AG04449 (cell line): ENCODE data around the gene MAST2.

Experiments
- CTCF ChIA-PET: fragments of 350-600 bp; formaldehyde crosslinking; extraction: SDS; loops from one replicate; lab custom pipeline; 2021; ENCODE audit warnings: antibody characterized with exemption; lab: Yijun Ruan, JAX
- POLR2A ChIA-PET: fragments of 400-600, 350-600 bp; formaldehyde crosslinking; extraction: SDS; loops from one replicate; lab custom pipeline; 2020; ENCODE audit warnings: antibody characterized with exemption, inconsistent platforms; lab: Yijun Ruan, JAX
- DNase-seq: peaks from one replicate; pipeline ENCODE4 v3.0.0-alpha.2; 2010; ENCODE audit warnings: low read depth, low spot score
- H3K4me3 ChIP-seq: 2 replicates; pipeline ENCODE4 v1.5.1; 2011; ENCODE audit warnings: low read depth, mild to moderate bottlenecking, control low read depth, low read length
- TF ChIP-seq, protein P1 (sequence below): IDR thresholded peaks from one replicate; pipeline ENCODE4 v1.5.1; 2011; ENCODE audit warnings: mild to moderate bottlenecking, moderate library complexity, low read length, control low read depth, inconsistent platforms; ENCODE audit not compliant: insufficient read depth; ENCODE audit errors: missing control alignments

The MAST2 gene

DNA sequence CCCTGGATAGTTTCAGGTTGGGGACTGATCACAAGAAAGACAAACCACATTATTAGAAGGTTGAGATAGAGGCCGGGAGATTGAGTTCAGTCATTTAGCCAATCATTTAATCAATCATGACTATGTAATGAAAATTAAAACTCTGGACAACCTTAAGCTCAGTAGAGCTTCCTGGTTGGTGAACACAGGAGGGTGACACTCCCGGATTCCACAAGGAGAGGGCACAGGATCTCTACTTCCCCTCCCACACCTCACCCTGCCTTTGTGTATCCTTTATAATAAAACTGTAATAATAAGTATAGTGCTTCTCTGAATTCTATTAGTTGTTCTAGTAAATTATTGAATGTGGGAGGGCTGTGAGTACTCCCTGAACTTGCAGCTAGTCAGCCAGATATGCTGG lies 178.9 kb downstream of the MAST2 start:
- no peak for DNase-seq
- ChIA-PET POLR2A (no interaction called here), CTCF (no interaction called here)
- TF ChIP-seq, protein P1, sequence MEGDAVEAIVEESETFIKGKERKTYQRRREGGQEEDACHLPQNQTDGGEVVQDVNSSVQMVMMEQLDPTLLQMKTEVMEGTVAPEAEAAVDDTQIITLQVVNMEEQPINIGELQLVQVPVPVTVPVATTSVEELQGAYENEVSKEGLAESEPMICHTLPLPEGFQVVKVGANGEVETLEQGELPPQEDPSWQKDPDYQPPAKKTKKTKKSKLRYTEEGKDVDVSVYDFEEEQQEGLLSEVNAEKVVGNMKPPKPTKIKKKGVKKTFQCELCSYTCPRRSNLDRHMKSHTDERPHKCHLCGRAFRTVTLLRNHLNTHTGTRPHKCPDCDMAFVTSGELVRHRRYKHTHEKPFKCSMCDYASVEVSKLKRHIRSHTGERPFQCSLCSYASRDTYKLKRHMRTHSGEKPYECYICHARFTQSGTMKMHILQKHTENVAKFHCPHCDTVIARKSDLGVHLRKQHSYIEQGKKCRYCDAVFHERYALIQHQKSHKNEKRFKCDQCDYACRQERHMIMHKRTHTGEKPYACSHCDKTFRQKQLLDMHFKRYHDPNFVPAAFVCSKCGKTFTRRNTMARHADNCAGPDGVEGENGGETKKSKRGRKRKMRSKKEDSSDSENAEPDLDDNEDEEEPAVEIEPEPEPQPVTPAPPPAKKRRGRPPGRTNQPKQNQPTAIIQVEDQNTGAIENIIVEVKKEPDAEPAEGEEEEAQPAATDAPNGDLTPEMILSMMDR, result no peak
- no peak overlapping the region for H3K4me3 ChIP-seq

DNA sequence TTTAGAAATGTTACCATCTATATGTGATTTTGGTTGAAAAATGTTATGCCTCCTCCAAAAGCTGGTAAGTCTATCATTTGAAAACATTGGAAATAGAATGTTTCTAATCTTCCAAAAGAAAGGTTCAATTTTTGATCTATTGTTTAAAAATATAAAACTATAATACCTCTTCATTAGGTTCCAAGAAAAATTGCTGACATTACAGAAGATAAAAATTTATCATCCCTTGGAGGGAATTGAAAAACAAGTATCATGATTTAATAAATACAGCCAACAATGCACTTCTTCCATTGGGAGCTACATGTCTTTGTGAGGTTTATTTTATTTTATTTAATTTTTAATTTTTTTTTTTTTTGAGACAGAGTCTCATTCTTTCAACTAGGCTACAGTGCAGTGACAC lies 180.6 kb downstream of the MAST2 start:
- no peak overlapping the region for H3K4me3 ChIP-seq
- POLR2A ChIA-PET, result no interaction called here
- TF ChIP-seq, protein P1, result no peak
- DNase-seq, result no peak
- CTCF ChIA-PET, result interaction anchor here (1.8 kb wide), 1 partner anchor 17 kb away, joined by 5 read pairs; no protein-coding TSS in a partner anchor

DNA sequence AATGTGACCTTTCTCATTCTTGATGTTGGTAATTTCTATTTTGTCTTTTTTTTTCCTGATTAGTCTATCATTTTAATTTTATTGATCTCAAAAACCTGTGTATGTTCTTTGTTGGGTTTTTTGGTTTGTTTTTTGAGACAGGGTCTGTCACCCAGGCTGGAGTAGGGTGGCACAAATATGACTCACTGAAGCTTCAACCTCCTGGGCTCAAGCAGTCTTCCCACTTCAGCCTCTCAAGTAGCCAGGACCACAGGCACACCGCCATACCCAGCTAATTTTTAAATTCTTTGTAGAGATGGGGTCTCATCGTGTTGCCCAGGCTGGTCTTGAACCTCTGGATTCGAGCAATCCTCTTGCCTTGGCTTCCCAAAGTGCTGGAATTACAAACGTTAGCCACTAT lies 183.8 kb downstream of the MAST2 start:
- no peak overlapping the region for H3K4me3 ChIP-seq
- POLR2A ChIA-PET, result no interaction called here
- CTCF ChIA-PET, result no interaction called here
- TF ChIP-seq, protein P1, result no peak
- DNase-seq, result no peak

- H3K4me3 ChIP-seq, result no peak overlapping the region
- DNase-seq, result no peak
- POLR2A ChIA-PET, result no interaction called here
- TF ChIP-seq, protein P1, result no peak
- CTCF ChIA-PET, result no interaction called here
Measured at GRCh38 chr1:45989249-45989648, 185.8 kb downstream of the MAST2 start.

GRCh38 chr1:45994423-45994822 lies 191.0 kb downstream of the MAST2 start:
- TF ChIP-seq, protein P1, result no peak
- no peak for DNase-seq
- ChIA-PET POLR2A (interaction anchor here (0.6 kb wide), 1 partner anchor 31 kb away, joined by 3 read pairs; no protein-coding TSS in a partner anchor), CTCF (interaction anchor here (0.6 kb wide), 1 partner anchor 61 kb away, joined by 3 read pairs; no protein-coding TSS in a partner anchor)
- H3K4me3 ChIP-seq, result no peak overlapping the region

DNA sequence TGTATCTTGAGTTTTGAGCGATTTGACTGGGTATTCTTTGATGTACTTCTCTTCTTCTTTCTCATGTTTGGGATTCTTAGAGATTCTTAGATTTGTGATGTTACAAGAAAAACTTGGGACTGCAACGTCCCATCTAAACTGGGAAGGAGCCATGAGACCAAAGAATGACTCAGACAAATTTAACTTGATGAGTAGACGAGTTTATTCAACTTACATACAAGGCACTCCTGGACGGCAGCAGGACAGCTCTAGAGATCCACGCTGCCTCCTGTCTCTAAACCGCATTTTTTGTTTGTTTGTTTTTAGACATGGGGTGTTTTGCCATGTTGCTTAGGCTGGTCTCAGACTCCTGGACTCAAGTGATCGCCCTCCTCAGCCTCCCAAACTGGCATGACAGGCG lies 191.9 kb downstream of the MAST2 start:
- ChIA-PET POLR2A (no interaction called here), CTCF (no interaction called here)
- H3K4me3 ChIP-seq, result no peak overlapping the region
- TF ChIP-seq, protein P1, result no peak
- DNase-seq, result no peak
